Tibial nerve (tissue), 4 donors: Measurements from ENCODE around the gene TRIM65. TPM values are rescaled to one million over a fixed set of nuclear protein-coding genes. Genes with fewer than 3 reads are reported as not detected.
"Not testable (repeated sequence)": the region's sequence is repeated elsewhere in the genome, so short reads cannot be mapped to it uniquely, and the experiment has no call there.

Experiments
- DNase-seq, 2 donors: peaks; one replicate each; pipeline ENCODE4 v3.0.0-alpha.2; 2019; ENCODE audit warnings: low spot score in 2 of 2
- H3K27ac ChIP-seq, 4 donors: fragments of 200-600 bp; sonication (generic) in 3 of 4; one replicate each; pipeline ENCODE4 v1.5.1; 2017 to 2019; ENCODE audit warnings: mild to moderate bottlenecking in 1 of 4
- H3K27me3 ChIP-seq, 2 donors: fragments of 200-600 bp; sonication (generic) in 1 of 2; one replicate each; pipeline versions ENCODE4 v1.5.1 to v1.6.0; 2017 to 2019
- H3K36me3 ChIP-seq, 3 donors: fragments of 200-600 bp; sonication (generic); one replicate each; pipeline ENCODE4 v1.5.1; 2018 to 2019
- H3K4me1 ChIP-seq, 4 donors: fragments of 200-600 bp; sonication (generic) in 3 of 4; one replicate each; pipeline ENCODE4 v1.5.1; 2017 to 2019
- H3K4me3 ChIP-seq, 4 donors: fragments of 200-600 bp; sonication (generic) in 3 of 4; one replicate each; pipeline ENCODE4 v1.5.1; 2017 to 2019; ENCODE audit warnings: mild to moderate bottlenecking in 1 of 4, moderate library complexity in 1 of 4
- H3K9me3 ChIP-seq, 4 donors: fragments of 200-600 bp; sonication (generic) in 3 of 4; one replicate each; pipeline ENCODE4 v1.5.1; 2017 to 2019
- CTCF ChIP-seq, 5 experiments: fragments of 200-600 bp in 3 of 5; fragments of 450-650 bp in 2 of 5; sonication (generic) in 3 of 5; IDR thresholded peaks; one replicate each; pipeline ENCODE4 v1.5.1; 2016 to 2019; ENCODE audit warnings: antibody characterized with exemption in 5 of 5, mild to moderate bottlenecking in 3 of 5, moderate library complexity in 2 of 5
- EP300 ChIP-seq, 2 donors: sonication (generic); formaldehyde crosslinking; IDR thresholded peaks; one replicate each; pipeline ENCODE4 v1.6.1; 2017; ENCODE audit warnings: antibody characterized with exemption in 2 of 2, mild to moderate bottlenecking in 1 of 2
- POLR2A ChIP-seq, 2 donors: fragments of 450-650 bp; IDR thresholded peaks; one replicate each; pipeline ENCODE4 v1.6.1; 2017; ENCODE audit warnings: antibody characterized with exemption in 2 of 2, mild to moderate bottlenecking in 2 of 2, moderate library complexity in 2 of 2
- WGBS, 2 donors: methylation state at CpG; one replicate each; pipeline ENCODE4 v1.1.5; 2018; 5-methylcytosine and 5-hydroxymethylcytosine counted together
- total RNA-seq, 4 donors: library from RNA; depleted of rRNA; stranded (reverse); fragments of >200 nt; gene quantifications; one replicate each; pipeline ENCODE4 v1.1.0, GENCODE V29; 2016

The TRIM65 gene
- total RNA-seq, 4 donors from 2014 or later = 40.2 to 68.1 (median 41.5) TPM

GRCh38 chr17:75853433-75853832, 43.3 kb downstream of the TRIM65 start:
- TF ChIP-seq EP300 (IDR thresholded peaks at IDR 0.05) (no peak), POLR2A (IDR thresholded peaks at IDR 0.05) (no peak), CTCF (IDR thresholded peaks at IDR 0.05) (no peak)
- Histone ChIP-seq H3K4me1 (peaks cover 0 to 74% (median 17%) of the 10 kb centered on the region in 4 donors), H3K9me3 (no peaks in the 10 kb centered on the region), H3K4me3 (no peak overlapping the region), H3K36me3 (peaks cover 0 to 43% (median 29%) of the 10 kb centered on the region in 3 donors), H3K27ac (peak overlapping the region in 2 of 4 donors; percentile 91 to 96), H3K27me3 (no peaks in the 10 kb centered on the region)
- DNase-seq = no peak
- WGBS, 2 donors = 79 to 81% methylated on average over 7 of the region's 7 CpGs

DNA sequence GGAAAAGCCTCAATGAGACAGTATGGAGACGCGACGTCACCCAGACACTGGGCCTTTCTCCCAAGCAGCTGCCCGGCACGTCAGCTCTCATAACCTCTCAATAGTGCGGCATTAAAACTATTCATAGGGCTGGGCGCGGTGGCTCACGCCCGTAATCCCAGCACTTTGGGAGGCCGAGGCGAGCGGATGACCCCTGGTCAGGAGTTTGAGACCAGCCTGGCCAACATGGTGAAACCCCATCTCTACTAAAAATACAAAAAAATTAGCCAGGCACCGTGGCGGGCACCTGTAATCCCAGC, 45.1 kb downstream of the TRIM65 start:
- Histone ChIP-seq H3K36me3 (peaks cover 0 to 61% (median 46%) of the 10 kb centered on the region in 3 donors), H3K4me1 (peaks cover 0 to 85% (median 17%) of the 10 kb centered on the region in 4 donors), H3K27ac (peak overlapping the region; percentile 21 to 83 (median 62))
- not testable (repeated sequence) for H3K4me3 ChIP-seq, DNase-seq, H3K9me3 ChIP-seq, H3K27me3 ChIP-seq
- WGBS, 2 donors = 84 to 89% methylated on average over 15 of the region's 15 CpGs

GRCh38 chr17:75850928-75851692, 45.6 kb downstream of the TRIM65 start:
- no peak overlapping the region for H3K4me3 ChIP-seq
- 66 to 75% methylated on average over 12 of the region's 12 CpGs for WGBS, 2 donors
- no peaks in the 10 kb centered on the region for H3K9me3 ChIP-seq
- H3K36me3 ChIP-seq = peaks cover 0 to 67% (median 51%) of the 10 kb centered on the region in 3 donors
- H3K27ac ChIP-seq = peak overlapping the region; percentile 45 to 83 (median 64)
- TF ChIP-seq EP300 (IDR thresholded peaks at IDR 0.05) (peak in 1 of 2 donors; percentile 15), CTCF (IDR thresholded peaks at IDR 0.05) (no peak)
- H3K27me3 ChIP-seq = no peaks in the 10 kb centered on the region
- H3K4me1 ChIP-seq = peaks cover 0 to 85% (median 17%) of the 10 kb centered on the region in 4 donors
- no peak for DNase-seq

DNA sequence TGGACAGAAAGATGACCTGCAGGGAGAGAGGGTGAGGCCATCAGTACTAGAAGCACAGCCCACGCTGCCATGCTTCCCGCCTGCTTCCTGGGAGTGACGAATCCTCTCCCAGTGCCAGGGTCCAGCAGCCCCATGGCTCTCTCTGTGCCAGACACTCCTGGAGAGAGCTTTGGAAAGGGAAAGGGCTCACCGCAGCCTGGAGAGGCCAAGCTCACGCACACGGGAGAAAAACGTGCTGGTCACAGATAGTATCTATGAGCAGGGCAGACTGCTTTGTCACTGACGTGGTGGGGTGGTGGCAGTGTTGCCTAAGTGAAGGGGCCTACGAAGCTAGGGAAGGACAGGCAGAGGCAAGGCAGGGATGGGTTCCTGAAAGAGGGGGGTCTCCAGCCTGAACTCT, 47.0 kb downstream of the TRIM65 start:
- no peak for DNase-seq

DNA sequence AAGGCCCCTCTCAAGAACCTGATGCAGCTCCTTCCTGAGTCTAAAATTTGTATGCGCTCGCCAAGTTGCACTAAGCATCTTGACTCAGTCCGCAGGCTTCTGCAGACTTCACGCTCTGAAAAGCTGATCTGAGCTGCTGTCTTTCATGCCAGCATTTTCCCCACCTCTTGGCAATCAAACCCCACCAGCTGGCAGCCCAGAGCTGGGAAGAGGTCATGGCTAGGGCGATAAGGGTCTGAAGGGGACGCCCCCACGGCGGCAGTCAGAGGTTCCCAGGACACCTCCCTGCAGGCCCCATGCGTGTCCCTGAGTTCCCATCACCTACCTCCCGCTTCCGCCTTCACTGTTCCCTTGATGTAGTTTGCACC, 47.5 kb downstream of the TRIM65 start:
- H3K4me3 ChIP-seq = no peak overlapping the region
- DNase-seq = no peak
- peaks cover 0 to 78% (median 52%) of the 10 kb centered on the region in 3 donors for H3K36me3 ChIP-seq
- H3K4me1 ChIP-seq = peaks cover 0 to 98% (median 33%) of the 10 kb centered on the region in 4 donors
- peak overlapping the region in 3 of 4 donors; percentile 20 to 79 (median 65) for H3K27ac ChIP-seq
- TF ChIP-seq POLR2A (IDR thresholded peaks at IDR 0.05) = no peak
- no peak for TF ChIP-seq CTCF (IDR thresholded peaks at IDR 0.05)
- TF ChIP-seq EP300 (IDR thresholded peaks at IDR 0.05) = no peak
- WGBS, 2 donors = 82% methylated on average over 11 of the region's 11 CpGs
- no peaks in the 10 kb centered on the region for H3K9me3 ChIP-seq
- no peaks in the 10 kb centered on the region for H3K27me3 ChIP-seq

More for the DNA sequence above, 47.0 kb downstream of the TRIM65 start:
- WGBS, 2 donors = 83 to 90% methylated on average over 9 of the region's 9 CpGs
- no peaks in the 10 kb centered on the region for H3K9me3 ChIP-seq
- peaks cover 0 to 97% (median 29%) of the 10 kb centered on the region in 4 donors for H3K4me1 ChIP-seq
- H3K36me3 ChIP-seq = peaks cover 0 to 78% (median 52%) of the 10 kb centered on the region in 3 donors
- H3K27me3 ChIP-seq = no peaks in the 10 kb centered on the region
- TF ChIP-seq EP300 (IDR thresholded peaks at IDR 0.05) (no peak), POLR2A (IDR thresholded peaks at IDR 0.05) (no peak), CTCF (IDR thresholded peaks at IDR 0.05) (no peak)
- H3K27ac ChIP-seq = peak overlapping the region in 3 of 4 donors; percentile 20 to 79 (median 68)
- H3K4me3 ChIP-seq = no peak overlapping the region
